Measurements from ENCODE around the gene PHKB.
"Not testable (repeated sequence)": the region's sequence is repeated elsewhere in the genome, so short reads cannot be mapped to it uniquely, and the experiment has no call there.

The PHKB gene

GRCh38 chr16:47506800-47507199 lies 45.7 kb downstream of the PHKB start:
- no peak for DNase-seq (ENCODE audit: low read depth)

- DNase-seq (ENCODE audit: low read depth), result no peak
Measured at GRCh38 chr16:47507701-47508100, 46.6 kb downstream of the PHKB start.

GRCh38 chr16:47511882-47512281 lies 50.8 kb downstream of the PHKB start:
- no peak for DNase-seq (ENCODE audit: low read depth)

DNA sequence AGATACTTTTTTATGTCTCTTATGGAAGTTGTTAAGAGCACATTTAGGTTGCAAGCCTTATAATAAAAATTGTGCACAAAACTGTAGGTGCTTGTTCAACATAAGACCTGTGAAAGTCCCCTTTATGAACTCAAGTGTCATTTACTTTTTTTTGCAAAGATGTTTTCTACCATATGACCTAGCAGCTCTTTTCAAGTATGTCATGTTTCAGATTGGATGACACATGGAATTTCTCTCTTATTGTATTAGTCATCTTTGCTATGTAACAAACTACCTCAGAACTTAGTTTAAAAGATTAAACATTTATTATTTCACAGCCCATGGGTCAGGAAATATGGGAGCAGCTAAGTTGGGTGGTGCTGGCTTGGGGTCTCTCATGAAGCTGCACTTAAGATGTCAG lies 57.9 kb downstream of the PHKB start:
- DNase-seq (ENCODE audit: low read depth), result no peak

DNA sequence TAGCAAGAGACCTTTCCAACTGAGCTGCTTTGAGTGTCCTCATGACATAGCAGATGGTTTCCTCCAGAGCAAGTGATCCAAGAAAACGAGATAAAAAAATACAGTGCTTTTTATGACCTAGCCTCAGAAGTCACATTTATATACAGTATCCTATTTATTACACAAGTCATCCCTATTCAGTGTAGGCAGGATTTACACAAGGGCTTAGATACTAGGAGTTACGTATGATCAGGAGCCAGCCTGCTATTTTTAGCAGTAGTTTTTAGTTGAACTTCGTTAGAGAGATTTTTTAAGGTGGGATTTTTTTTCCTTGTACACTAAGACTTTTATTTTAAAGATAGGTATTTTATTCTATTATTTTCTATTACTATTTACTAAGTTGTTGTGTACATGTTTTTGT lies 58.4 kb downstream of the PHKB start:
- DNase-seq (ENCODE audit: low read depth), result no peak

GRCh38 chr16:47519996-47520679 lies 59.0 kb downstream of the PHKB start:
- no peak for DNase-seq (ENCODE audit: low read depth)

- no peak for DNase-seq (ENCODE audit: low read depth)
Measured at GRCh38 chr16:47523342-47524006, 62.3 kb downstream of the PHKB start.

- no peak for DNase-seq (ENCODE audit: low read depth)
Measured at GRCh38 chr16:47524007-47524405, 62.9 kb downstream of the PHKB start.

DNA sequence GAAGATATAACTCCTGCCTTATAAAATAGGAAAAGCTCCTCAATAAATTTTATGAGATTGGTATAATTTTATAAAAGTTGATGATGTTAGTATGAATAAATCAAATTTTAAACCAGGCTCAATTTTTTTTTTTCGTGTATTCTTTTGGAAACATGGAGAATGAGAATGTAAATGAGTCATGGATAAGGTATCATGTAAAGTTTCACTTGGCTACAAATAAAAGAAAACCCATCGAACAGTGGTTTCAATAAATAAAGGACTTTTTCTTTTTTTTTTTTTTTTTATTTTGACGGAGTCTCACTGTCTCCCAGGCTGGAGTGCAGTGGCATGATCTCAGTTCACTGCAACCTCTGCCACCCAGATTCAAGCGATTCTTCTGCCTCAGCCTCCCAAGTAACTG lies 67.3 kb downstream of the PHKB start:
- DNase-seq (ENCODE audit: low read depth), result no peak

GRCh38 chr16:47533744-47534292 lies 72.7 kb downstream of the PHKB start:
- DNase-seq (ENCODE audit: low read depth), result no peak

DNA sequence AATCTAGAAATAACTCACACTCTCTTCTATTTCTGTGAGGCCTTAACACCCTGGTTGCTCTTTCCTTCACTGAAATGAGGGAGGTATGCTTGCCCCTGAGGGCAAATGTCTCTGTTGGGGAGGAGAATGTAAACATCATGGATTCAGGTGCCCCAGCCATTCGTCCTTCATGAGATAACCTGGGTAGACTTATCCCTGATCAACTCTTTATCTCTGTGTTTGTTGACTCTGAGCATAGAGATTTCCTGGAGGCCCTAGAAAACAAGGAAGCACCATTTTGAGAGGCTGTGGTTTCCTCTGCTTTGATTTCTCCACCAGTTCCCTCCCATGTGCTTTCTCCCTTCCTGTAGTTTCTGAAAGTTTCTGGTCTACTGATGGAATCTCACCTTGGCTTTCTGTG lies 77.3 kb downstream of the PHKB start:
- no peak for DNase-seq (ENCODE audit: low read depth)

- not testable (repeated sequence) for DNase-seq (ENCODE audit: low read depth)
Measured at GRCh38 chr16:47539707-47540670, 78.9 kb downstream of the PHKB start.

GRCh38 chr16:47541135-47541534 lies 80.0 kb downstream of the PHKB start:
- DNase-seq (ENCODE audit: low read depth), result not testable (repeated sequence)

DNA sequence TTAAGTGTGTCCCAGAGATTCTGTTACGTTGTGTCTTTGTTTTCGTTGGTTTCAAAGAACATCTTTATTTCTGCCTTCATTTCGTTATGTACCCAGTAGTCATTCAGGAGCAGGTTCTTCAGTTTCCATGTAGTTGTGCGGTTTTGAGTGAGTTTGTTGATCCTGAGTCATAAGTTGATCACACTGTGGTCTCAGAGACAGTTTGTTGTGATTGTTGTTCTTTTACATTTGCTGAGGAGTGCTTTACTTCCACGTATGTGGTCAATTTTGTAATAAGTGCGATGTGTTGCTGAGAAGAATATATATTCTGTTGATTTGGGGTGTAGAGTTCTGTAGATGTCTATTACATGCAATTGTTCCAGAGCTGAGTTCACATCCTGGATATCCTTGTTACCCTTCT lies 83.1 kb downstream of the PHKB start:
- not testable (repeated sequence) for DNase-seq (ENCODE audit: low read depth)

DNA sequence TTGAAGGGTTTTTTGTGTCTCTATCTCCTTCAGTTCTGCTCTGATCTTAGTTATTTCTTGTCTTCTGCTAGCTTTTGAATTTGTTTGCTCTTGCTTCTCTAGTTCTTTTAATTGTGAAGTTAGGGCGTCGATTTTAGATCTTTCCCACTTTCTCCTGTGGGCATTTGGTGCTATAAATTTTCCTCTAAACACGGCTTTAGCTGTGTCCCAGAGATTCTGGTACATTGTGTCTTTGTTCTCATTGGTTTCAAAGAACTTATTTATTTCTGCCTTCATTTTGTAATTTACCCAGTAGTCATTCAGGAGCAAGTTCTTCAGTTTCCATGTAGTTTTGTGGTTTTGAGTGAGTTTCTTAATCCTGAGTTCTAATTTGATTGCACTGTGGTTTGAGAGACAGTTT lies 90.1 kb downstream of the PHKB start:
- DNase-seq (ENCODE audit: low read depth), result not testable (repeated sequence)

DNA sequence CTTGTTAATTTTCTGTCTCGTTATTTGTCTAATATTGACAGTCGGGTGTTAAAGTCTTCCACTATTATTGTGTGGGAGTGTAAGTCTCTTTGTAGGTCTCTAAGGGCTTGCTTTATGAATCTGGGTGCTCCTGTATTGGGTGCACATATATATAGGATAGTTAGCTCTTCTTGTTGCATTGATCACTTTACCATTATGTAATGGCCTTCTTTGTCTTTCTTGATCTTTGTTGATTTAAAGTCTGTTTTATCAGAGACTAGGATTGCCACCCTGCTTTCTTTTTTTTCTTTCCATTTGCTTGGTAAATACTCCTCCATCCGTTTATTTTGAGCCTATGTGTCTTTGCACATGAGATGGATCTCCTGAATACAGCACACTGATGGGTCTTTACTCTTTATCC lies 90.6 kb downstream of the PHKB start:
- DNase-seq (ENCODE audit: low read depth), result not testable (repeated sequence)

DNA sequence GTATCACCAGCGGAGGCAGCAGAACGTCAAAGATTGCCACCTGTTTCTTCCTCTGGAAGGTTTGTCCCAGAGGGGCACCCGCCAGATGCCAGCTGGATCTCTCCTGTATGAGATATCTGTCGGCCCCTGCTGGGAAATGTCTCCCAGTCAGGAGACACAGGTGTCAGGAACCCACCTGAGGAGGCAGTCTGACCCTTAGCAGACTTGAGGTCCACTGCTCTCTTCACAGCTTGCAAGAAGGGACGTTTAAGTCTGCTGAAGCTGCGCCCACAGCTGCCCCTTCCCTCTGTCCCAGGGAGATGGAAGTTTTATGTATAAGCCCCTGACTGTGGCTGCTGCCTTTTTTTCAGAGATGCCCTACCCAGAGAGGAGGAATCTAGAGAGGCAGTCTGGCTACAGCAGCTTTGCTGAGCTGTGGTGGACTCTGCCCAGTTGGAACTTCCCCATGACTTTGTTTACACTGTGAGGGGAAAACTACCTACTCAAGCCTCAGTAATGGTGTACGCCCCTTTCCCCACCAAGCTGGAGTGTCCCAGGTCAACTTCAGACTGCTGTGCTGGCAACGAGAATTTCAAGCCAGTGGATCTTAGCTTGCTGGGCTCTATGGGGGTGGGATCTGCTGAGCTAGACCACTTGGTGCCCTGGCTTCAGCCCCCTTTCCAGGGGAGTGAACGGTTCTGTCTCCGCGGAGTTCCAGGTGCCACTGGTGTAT lies 92.9 kb downstream of the PHKB start:
- no peak for DNase-seq (ENCODE audit: low read depth)

DNA sequence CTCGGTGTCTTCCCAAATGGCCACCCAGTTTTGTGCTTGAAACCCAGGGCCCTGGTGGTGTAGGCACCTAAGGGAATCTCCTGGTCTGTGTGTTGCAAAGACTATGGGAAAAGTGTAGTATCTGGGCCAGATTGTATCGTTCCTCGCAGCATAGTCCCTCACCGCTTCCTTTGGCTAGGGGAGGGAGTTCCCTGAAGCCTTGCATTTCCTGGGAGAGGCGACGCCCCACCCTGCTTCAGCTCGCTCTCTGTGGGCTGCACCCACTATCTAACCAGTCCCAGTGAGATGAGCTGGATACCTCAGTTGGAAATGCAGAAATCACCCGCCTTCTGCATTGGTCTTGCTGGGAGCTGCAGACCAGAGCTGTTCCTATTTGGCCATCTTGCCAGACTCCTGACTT lies 93.5 kb downstream of the PHKB start:
- not testable (repeated sequence) for DNase-seq (ENCODE audit: low read depth)

- DNase-seq (ENCODE audit: low read depth), result no peak
Measured at GRCh38 chr16:47561286-47561685, 100.2 kb downstream of the PHKB start.

DNA sequence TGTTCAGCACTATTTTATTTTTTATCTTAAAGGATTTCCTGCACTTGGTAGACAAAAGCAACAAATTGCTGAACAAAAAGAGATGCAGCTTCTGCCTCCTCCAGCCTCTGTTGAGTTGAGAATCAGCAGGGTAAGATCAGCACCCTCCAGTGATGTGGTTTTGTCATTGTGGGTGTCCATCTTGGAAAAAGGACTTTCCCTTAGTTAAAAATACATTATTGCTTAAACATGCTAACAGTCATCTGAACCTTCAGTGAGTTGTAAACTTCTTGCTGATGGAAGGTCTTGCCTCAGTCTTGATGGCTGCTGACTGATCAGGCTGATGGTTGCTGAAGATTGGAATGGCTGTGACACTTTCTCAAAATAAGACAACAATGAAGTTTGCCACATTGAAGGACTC lies 101.2 kb downstream of the PHKB start:
- DNase-seq (ENCODE audit: low read depth), result no peak

DNA sequence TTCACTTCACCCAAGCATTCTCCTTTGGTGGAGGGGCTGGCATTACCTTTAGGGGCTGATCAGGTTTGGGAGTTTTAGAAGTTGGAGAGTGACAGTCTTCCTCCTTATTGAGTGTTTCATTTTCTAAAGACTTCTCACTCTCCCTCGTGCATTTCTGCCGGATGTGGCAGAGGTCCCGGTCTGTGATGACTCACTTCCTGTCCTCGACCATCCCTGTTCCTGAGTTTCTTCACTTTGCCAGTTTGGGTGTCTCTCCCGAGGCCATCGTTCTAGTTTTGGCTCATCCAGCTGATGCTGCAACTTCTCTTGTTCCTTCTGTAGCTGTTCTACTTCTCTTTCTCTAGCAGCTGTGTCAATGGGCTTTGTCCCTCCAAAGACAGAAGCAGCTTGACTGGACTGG lies 104.3 kb downstream of the PHKB start:
- no peak for DNase-seq (ENCODE audit: low read depth)

- DNase-seq (ENCODE audit: low read depth), result no peak
Measured at GRCh38 chr16:47567321-47567720, 106.2 kb downstream of the PHKB start.
